ENCODE results near the gene CCDC88B.

CCDC88B gene

DNA sequence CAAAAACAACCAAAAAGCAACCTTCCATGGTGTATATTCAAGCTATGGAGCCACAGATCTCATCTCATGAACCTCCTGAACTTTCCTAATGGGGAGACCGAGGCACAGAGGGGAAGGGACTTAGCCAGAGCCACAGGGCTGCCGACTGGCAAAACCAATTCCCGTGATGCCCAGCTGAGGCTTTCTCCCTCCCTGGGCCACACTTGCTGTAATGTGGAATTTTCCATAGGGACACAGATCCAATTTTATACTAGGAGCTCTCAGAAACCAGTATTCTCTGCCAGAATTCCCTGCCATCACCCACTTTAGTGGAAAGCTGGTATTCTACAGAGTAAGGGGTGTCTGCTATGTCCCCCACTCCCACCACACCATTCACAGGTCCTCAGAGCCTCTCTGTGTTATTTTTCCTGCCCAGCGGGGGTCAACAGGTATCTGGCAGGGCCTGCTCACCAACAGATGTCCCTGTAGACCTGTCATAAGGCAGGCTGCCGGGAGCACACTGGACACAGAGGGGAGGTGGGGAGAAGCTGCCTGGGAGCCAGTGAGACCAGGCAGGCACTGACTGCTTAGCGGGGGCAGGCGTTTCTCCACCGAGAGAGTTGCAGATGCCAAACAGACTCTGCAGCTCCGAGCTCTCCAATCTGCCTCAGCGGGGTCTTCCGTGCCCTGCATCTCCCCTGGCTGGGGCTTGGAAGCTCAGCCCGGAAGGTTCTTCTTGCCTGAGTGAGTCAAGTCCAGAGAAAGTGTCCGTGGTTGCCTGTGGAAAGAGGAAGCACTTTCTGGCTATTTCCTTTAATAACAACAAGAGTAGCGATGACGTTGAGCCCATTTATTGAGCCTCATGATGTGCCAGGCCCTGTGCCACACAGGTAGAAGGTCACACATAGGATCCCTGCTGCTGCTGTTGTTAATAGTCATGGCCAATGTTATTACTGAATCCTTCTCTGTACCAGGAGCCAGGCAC is 45.3 kb downstream of the CCDC88B start:
- DNase-seq (ENCODE audit: low read depth), result no peak

- no peak for DNase-seq (ENCODE audit: low read depth)
Observed at GRCh38 chr11:64385945-64386704, 46.1 kb downstream of the CCDC88B start.

GRCh38 chr11:64387916-64388315 is 47.9 kb downstream of the CCDC88B start:
- DNase-seq (ENCODE audit: low read depth), result no peak

DNA sequence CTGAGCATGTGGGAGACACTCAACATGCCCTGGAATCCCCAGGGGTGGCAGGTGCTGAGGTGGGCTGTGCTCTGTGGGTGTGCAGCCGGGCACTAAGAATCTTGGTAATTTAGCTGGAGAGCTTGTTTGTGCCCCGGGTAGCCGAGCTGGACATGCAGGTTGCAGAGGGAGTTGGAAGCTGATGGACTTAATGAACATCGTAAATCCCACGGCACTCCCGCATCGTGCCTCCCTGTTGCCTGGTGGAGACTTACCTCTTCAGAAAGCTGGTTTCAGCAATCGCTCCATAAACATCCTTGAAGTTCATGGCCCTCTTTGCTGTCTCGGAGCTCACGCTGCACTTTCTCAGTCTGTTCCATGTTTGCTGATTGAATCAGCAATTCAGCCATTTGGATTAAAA is 48.9 kb downstream of the CCDC88B start:
- no peak for DNase-seq (ENCODE audit: low read depth)

GRCh38 chr11:64389851-64390250 is 49.8 kb downstream of the CCDC88B start:
- no peak for DNase-seq (ENCODE audit: low read depth)

- DNase-seq (ENCODE audit: low read depth), result no peak
Observed at GRCh38 chr11:64390558-64390957, 50.6 kb downstream of the CCDC88B start.

GRCh38 chr11:64391839-64392238 is 51.8 kb downstream of the CCDC88B start:
- no peak for DNase-seq (ENCODE audit: low read depth)

GRCh38 chr11:64395545-64396078 is 55.6 kb downstream of the CCDC88B start:
- no peak for DNase-seq (ENCODE audit: low read depth)

GRCh38 chr11:64396079-64396591 is 56.1 kb downstream of the CCDC88B start:
- DNase-seq (ENCODE audit: low read depth), result no peak

DNA sequence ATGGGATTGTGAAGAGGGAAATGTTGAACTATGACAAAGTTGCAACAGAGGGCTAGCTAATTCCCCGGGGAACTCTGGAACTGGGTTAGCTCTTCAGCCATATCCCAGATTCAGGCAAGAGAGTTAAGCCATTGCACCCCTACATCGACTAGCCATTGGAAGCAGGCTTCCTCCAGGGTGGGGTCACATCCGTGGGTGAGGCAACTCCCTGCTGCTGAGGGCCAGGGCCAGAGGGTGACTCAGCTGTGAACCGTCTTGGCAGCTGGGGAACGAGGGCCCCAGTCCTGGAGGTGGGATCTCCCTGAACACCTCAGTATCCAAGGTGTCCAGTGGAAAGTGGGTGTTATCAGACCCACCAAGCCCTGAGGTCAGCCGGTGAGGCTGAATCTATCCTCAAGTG is 60.1 kb downstream of the CCDC88B start:
- no peak for DNase-seq (ENCODE audit: low read depth)

DNA sequence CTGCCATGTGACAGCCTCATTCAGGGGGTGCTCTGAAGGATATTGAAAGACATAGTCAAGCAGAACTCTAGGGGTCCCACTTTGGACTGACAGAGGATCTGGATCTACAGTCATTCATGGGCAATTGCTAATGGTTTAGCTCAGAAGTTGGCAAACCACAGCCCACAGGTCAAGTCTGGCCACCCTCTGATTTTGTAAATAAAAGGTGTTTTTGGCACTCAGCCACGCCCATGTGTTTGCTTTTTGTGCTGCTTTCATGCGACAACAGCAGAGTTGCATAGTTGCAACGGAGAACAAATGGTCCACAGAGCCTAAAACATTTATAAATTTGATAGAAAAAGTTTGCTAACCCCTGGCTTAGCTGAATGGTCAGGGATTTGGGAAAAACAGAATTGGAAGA is 60.7 kb downstream of the CCDC88B start:
- DNase-seq (ENCODE audit: low read depth), result no peak

DNA sequence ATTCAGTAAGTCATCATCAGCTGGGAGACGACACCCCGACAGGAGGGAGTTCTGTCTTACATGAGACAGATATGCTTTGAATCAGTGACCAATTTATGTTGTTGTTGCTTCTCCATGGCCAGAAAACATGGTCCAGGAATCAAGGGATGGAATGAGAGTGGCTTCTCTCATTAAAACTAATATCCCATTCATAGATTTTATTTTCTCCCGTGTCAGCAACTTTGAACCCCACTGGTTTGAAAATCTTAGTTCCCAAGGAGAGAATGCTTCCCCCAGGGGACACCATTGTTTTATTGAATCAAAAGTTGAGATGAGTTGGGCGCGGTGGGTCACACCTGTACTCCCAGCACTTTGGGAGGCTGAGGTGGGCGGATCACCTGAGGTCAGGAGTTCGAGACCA is 61.8 kb downstream of the CCDC88B start:
- DNase-seq (ENCODE audit: low read depth), result no peak

DNA sequence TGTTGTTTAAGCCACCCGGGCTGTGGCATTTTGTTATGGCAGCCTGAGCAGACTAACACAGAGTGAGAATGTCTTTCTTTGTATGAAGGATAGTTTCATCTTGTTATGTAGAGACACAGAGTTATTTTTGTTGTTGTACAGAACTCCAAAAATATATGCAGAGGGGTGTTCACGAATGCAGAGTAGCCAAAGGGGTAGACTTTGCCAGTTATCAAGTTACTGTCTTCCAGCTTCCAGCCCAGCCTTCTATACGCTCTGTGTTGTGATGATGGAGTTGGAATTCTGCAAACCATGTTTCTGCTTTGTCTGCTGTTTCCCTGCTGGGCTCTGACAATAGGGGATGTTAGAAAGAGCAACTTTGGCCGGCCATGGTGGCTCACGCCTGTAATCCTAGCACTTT is 63.1 kb downstream of the CCDC88B start:
- no peak for DNase-seq (ENCODE audit: low read depth)

DNA sequence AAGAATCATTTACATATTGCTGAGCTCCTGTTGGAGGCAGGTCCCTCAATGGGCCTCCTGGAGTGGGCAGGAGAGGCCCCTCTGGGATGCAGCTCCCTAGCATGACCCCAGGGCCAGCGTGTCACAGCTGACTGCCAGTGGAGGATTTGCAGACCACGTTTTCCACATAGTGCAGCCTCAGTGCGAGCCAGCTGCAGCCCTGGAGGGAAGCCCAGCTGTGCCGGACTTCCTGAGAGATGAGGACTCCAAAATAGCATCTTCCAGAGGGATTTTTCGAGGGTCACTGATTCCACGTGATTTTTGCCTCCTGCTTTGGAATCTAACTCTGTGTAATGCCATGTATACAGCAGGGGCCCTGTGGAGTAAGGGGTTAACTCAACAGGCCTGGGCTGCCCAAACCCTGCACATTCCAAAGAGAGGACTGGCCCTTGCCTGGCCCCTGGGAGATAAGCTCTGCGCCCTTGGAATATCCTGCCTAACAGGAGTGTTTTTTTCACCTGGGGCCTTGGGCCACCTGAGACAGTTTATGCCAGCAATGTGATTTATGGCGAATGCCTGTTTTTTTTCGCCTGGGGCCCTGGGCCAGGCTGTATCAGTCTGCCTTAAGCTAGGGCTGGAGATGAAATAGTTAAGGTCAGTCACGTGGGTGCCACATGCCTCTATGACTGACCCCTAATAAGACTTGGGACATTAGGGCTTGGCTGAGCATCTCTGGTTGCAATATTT is 66.4 kb downstream of the CCDC88B start:
- DNase-seq (ENCODE audit: low read depth), result no peak

Measured in activated T-helper 9 cell treated with anti-CD3 and anti-CD28 coated beads, Interleukin-2, amount 50 U/mL, for 16 hours (primary cell).